Fibroblast of gingiva (primary cell): Measurements from ENCODE around the gene C16orf87.

Source experiments
- DNase-seq: peaks from one replicate; pipeline ENCODE4 v3.0.0-alpha.2; 2011; ENCODE audit warnings: low read depth

Gene C16orf87

DNA sequence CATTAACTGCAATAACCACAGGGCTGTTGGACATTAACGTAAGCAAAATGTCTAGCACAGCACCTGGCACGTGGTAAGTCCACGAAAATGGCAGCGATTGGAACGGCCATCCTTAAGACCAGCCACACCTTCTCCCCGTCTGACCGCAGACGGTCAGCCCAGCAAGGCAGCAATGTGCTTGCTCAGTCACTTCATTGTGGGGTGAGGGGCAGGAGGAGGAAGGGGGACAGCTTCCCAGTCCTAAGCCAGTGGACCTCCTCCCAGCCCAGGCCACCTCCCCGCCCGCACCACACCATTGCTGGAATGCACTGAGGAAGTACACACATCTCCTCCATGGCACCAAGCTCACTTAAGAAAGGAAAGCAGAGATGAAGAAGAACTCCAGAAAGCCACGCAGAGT, 74.2 kb downstream of the C16orf87 start:
- no peak for DNase-seq

DNA sequence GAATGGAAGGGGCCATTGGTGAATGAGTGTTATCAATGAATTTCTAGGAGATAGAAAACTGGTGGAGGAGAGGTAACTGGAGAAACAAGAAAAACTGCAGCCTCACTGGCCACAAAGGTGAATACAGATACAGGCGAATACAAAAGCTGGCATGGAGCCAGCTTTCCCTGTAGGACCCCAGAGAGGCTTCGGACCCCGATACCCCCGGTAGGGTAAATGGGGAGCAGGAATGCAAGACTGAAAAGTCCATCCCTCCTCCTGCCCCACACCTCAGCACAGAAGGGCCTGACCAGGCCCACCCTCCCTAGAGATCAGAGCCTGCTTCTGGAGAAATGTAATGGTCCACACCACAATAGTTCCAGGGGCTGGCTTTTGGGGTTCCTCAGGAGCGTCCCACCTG, 78.0 kb downstream of the C16orf87 start:
- DNase-seq: no peak

GRCh38 chr16:46751381-46751780, 79.6 kb downstream of the C16orf87 start:
- DNase-seq: no peak

DNA sequence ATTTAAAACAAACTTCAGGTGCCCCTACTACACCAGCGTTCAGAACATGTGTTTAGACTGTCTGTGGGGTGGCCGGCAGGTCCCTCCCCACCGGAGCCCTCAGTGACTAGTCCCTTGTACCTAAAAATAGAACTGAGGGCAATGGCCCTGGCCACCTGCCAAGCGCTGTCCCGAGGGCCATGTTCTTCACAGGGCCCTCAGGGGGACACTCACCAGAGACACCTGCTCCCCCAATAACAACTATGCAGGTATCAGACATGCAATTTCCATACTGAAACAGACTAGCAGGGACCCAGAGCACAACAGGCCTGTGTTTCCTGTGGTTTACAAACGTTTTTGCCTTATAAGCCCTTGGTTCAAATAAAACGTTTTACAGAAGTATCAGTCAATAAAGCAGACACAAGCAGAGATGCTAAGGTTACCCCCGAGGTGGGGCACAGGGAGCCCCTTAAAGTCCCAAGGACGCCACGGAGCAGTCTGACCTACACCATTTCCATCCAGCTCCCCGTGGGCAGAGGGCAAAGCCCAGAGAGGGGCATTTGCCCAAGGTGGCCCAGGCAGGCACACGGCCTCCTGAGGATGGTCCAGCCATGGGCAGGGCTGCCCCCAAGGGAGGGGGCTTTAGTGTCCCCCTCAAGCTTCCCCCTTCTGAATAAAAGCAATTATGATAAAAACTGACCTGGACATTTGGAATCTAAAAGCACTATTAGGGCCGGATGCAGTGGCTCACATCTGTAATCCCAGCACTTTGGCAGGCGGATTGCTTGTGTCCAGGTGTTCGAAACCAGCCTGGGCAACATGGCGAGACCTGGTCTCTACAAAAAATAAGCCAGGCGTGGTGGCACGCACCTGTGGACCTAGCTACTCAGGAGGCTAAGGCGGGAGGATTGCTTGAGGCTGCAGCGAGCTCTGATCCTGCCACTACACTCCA, 81.9 kb downstream of the C16orf87 start:
- no peak for DNase-seq

DNA sequence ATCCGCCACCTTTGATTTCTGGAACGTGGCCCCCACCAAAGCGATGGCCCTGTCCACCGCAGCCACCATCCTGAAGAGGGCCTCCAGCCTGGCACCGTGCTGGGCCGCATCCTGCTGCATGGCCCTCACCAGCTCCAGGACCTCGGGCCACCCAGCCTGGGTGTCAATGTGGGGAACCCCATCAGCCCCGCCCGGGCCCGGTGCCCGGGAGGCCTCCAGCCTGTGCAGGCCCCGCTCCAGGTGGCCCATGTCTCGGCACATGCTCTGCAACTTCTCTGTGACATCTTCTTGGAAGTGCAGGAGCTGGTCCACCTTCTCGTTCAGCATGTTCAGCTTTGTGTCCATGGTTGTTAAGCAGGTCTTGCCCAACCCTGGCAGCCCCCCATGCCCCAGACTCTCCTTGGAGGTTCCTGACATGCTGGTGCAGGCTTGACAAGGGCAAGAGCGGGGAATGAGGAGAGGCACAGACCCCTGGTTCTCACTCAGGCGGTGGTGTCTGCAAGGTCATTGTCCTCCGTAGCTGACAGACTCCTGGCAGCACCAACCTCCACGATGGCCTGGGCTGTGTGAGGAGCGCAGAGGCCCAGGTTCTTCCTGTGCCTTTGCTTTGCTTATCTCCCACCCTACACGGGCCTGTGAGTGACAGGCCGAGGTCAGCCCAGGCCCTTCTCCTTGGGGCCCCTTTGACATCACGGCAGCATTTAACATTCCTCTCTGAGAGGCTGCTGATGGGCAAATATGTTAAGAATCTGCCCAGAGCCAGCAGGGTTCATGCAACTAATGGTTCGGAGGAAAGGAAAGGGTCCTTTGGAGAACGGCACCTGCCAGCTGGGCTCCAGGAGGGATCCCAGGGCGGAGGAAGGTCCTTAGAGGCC, 83.0 kb downstream of the C16orf87 start, which contains the start of gene MYLK3:
MYLK3 (minus strand) TSS at position 568 of the 875 bp plus-strand sequence; CDS start at position 417, 151 bp downstream.
- DNase-seq: no peak

DNA sequence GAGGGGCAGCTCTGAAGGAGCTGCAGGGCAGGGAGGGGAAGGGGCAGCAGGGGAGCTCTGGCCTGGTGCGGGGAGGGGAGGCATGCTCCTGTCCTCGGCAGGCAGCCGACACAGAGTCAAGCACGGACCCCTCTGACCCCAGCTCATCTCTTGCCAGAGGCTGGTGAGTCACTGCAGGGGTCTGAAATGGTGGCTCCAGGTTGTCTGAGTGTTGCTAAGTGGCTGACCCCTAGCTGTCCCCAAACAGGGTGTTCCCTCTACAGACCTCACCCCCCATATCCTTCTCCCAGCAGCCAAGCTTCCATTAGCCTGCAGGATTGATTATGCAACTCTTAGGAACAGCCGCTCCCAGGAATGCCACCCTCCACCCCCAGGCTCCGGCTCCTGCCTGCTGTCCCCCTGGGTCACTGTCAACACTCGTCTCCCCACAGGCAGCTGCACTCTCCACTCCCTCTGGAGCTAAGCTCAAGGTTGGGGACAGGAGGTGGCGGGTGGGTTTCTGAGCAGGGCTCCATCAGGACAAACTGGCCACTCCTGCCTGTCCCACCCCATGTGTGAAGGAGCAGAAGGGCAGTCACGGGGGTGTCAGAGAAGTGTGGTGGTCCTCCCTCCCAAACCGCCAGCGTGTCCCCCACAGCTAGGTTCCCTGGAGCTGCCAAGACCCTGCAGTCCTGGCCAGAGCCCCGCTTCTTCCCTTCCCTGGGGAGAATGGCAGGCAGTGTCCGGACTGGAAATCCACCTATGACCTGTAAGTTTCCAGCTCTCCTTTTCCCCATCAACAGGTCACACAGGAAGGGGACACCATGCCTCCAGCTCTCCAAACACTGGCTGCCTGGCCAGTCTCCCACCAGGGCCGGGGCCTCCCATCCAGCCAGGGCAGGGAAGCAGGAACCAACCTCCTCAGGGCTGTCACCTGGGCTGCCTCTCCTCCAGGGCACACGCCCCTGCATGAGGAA, 83.9 kb downstream of the C16orf87 start:
- no peak for DNase-seq
